Hepatocyte (in vitro differentiated cells): Measurements from ENCODE around the gene CD27. TPM values are rescaled to one million over a fixed set of nuclear protein-coding genes. Genes with fewer than 3 reads are reported as not detected.
A peak's percentile ranks its signal among the peaks of the same experiment; 100 is the strongest.

Experiments used
- DNase-seq: peaks from one replicate; pipeline ENCODE4 v3.0.0-alpha.2; 2016; ENCODE audit warnings: low spot score
- H2AFZ ChIP-seq: fragments of 200-600 bp; sonication (generic); 2 replicates; pipeline ENCODE4 v1.6.0; 2016; ENCODE audit warnings: antibody characterized with exemption, mild to moderate bottlenecking
- H3K27ac ChIP-seq: fragments of 200-600 bp; sonication (generic); 2 replicates; pipeline ENCODE4 v1.5.1; 2016; ENCODE audit warnings: mild to moderate bottlenecking
- H3K27me3 ChIP-seq: fragments of 200-600 bp; sonication (generic); 2 replicates; pipeline ENCODE4 v1.6.1; 2016
- H3K36me3 ChIP-seq: fragments of 200-600 bp; sonication (generic); replicated peaks from 2 replicates; pipeline ENCODE4 v1.5.1; 2016; ENCODE audit warnings: low read depth; ENCODE audit not compliant: insufficient read depth
- H3K4me1 ChIP-seq: fragments of 200-600 bp; sonication (generic); 2 replicates; pipeline ENCODE4 v1.5.1; 2016; ENCODE audit warnings: mild to moderate bottlenecking, moderate library complexity; ENCODE audit not compliant: insufficient read depth
- H3K4me2 ChIP-seq: fragments of 200-600 bp; sonication (generic); 2 replicates; pipeline ENCODE4 v1.6.0; 2016
- H3K4me3 ChIP-seq: fragments of 200-600 bp; sonication (generic); 2 replicates; pipeline ENCODE4 v1.5.1; 2016; ENCODE audit warnings: mild to moderate bottlenecking
- H3K79me2 ChIP-seq: fragments of 200-600 bp; sonication (generic); 2 replicates; pipeline ENCODE4 v1.6.0; 2017; ENCODE audit warnings: mild to moderate bottlenecking
- H3K9me2 ChIP-seq: fragments of 200-600 bp; sonication (generic); replicated peaks from 2 replicates; pipeline ENCODE4 v1.6.0; 2017; ENCODE audit warnings: mild to moderate bottlenecking; ENCODE audit not compliant: insufficient read depth
- H3K9me3 ChIP-seq: fragments of 200-600 bp; sonication (generic); 2 replicates; pipeline ENCODE4 v1.5.1; 2016; ENCODE audit warnings: low read depth, mild to moderate bottlenecking
- H4K20me1 ChIP-seq: fragments of 200-600 bp; sonication (generic); 2 replicates; pipeline ENCODE4 v1.6.0; 2016; ENCODE audit warnings: mild to moderate bottlenecking; ENCODE audit not compliant: insufficient read depth, poor library complexity, severe bottlenecking
- CTCF ChIP-seq: fragments of 200-600 bp; sonication (generic); IDR thresholded peaks from 2 replicates; pipeline ENCODE4 v1.5.1; 2016; ENCODE audit warnings: antibody characterized with exemption, mild to moderate bottlenecking; ENCODE audit not compliant: poor library complexity
- EZH2 ChIP-seq: fragments of 200-600 bp; sonication (generic); IDR thresholded peaks from 2 replicates; pipeline ENCODE4 v1.6.1; 2016; ENCODE audit warnings: antibody characterized with exemption, mild to moderate bottlenecking, borderline replicate concordance
- EZH2phosphoT487 ChIP-seq: fragments of 200-600 bp; sonication (generic); IDR thresholded peaks from one replicate; pipeline ENCODE4 v1.6.1; 2018; ENCODE audit warnings: antibody characterized with exemption, mild to moderate bottlenecking, low read depth, moderate library complexity; ENCODE audit not compliant: unreplicated experiment, severe bottlenecking
- WGBS: methylation state at CpG from one replicate; pipeline ENCODE4 v1.1.6; 2016; ENCODE audit warnings: low lambda C conversion rate; ENCODE audit errors: missing lambda C conversion rate; 5-methylcytosine and 5-hydroxymethylcytosine counted together
- polyA plus RNA-seq: library from polyadenylated mRNA; unstranded; fragments of >200 nt; fragmentation: Nextera tagmentation; extraction: Ambion mirVana; gene quantifications from 2 replicates; pipeline ENCODE4 v1.2.1, GENCODE V29; 2016
- total RNA-seq: library from RNA; depleted of rRNA; stranded (reverse); fragments of >200 nt; gene quantifications from 2 replicates; pipeline ENCODE4 v1.2.3, GENCODE V29; 2014

CD27 gene
- total and polyA plus RNA-seq, 2 experiments from 2014 or later, result 0.15 TPM; not detected in 1

GRCh38 chr12:6492838-6493496 is 48.2 kb downstream of the CD27 start, which contains the start of gene MRPL51:
Gene MRPL51, minus strand, starts transcription at chr12:6493262. Its CDS starts 126 bp downstream, at chr12:6493136.
- Histone ChIP-seq H3K4me3 (peak within 1 kb of the TSS; percentile 74), H3K4me2 (peak within 1 kb of the TSS; percentile 94), H4K20me1 (no peaks in the 10 kb centered on the region), H3K9me3 (no peaks in the 10 kb centered on the region), H3K36me3 (no peaks in the 10 kb centered on the region), H3K27ac (peak within 1 kb of the TSS; percentile 97), H3K79me2 (peaks cover 44% of the 10 kb centered on the region), H3K27me3 (no peaks in the 10 kb centered on the region), H3K4me1 (peaks cover 16% of the 10 kb centered on the region), H2AFZ (peak within 1 kb of the TSS; percentile 82), H3K9me2 (no peaks in the 10 kb centered on the region)
- peak; percentile 99 for DNase-seq
- TF ChIP-seq EZH2 (no peak), EZH2phosphoT487 (no peak), CTCF (no peak)
- 2% methylated on average over 39 of the region's 39 CpGs for WGBS

- Histone ChIP-seq H3K36me3 (no peaks in the 10 kb centered on the region), H3K27ac (peak within 1 kb of the TSS; percentile 97), H4K20me1 (no peaks in the 10 kb centered on the region), H3K27me3 (no peaks in the 10 kb centered on the region), H3K4me2 (peak within 1 kb of the TSS; percentile 94), H3K79me2 (peaks cover 51% of the 10 kb centered on the region), H3K9me2 (no peaks in the 10 kb centered on the region), H3K4me1 (peaks cover 16% of the 10 kb centered on the region), H3K4me3 (peak within 1 kb of the TSS; percentile 74), H2AFZ (peak within 1 kb of the TSS; percentile 82), H3K9me3 (no peaks in the 10 kb centered on the region)
- WGBS, result under 1% methylated on average over 48 of the region's 49 CpGs
- peak; percentile 97 for DNase-seq
- TF ChIP-seq CTCF (no peak), EZH2 (no peak), EZH2phosphoT487 (no peak)
Measured at GRCh38 chr12:6493497-6494257, 48.9 kb downstream of the CD27 start, which contains the start of gene NCAPD2. Gene NCAPD2, plus strand, starts transcription at chr12:6494102. Its CDS starts 997 bp downstream, at chr12:6495099.

GRCh38 chr12:6494258-6494743 is 49.5 kb downstream of the CD27 start:
- TF ChIP-seq EZH2, result no peak
- TF ChIP-seq CTCF, result no peak
- TF ChIP-seq EZH2phosphoT487, result no peak
- no peaks in the 10 kb centered on the region for H3K36me3 ChIP-seq
- WGBS, result 2% methylated on average over 14 of the region's 14 CpGs
- H2AFZ ChIP-seq, result peak overlapping the region; percentile 50
- H3K27me3 ChIP-seq, result no peaks in the 10 kb centered on the region
- peak overlapping the region; percentile 18 for H3K27ac ChIP-seq
- H3K4me3 ChIP-seq, result peak overlapping the region; percentile 74
- peaks cover 58% of the 10 kb centered on the region for H3K79me2 ChIP-seq
- DNase-seq, result no peak
- no peaks in the 10 kb centered on the region for H3K9me2 ChIP-seq
- H4K20me1 ChIP-seq, result no peaks in the 10 kb centered on the region
- H3K4me2 ChIP-seq, result peak overlapping the region; percentile 82
- H3K9me3 ChIP-seq, result no peaks in the 10 kb centered on the region
- H3K4me1 ChIP-seq, result peaks cover 16% of the 10 kb centered on the region
